CD4-positive, alpha-beta T cell treated with Interleukin-10 for 1 hour (primary cell): ENCODE results near the gene ZNF777.
"Not testable (repeated sequence)": the region's sequence is repeated elsewhere in the genome, so short reads cannot be mapped to it uniquely, and the experiment has no call there.

Experiments used
- DNase-seq: peaks from one replicate; pipeline ENCODE4 v3.0.0-alpha.2; 2020

The ZNF777 gene

DNA sequence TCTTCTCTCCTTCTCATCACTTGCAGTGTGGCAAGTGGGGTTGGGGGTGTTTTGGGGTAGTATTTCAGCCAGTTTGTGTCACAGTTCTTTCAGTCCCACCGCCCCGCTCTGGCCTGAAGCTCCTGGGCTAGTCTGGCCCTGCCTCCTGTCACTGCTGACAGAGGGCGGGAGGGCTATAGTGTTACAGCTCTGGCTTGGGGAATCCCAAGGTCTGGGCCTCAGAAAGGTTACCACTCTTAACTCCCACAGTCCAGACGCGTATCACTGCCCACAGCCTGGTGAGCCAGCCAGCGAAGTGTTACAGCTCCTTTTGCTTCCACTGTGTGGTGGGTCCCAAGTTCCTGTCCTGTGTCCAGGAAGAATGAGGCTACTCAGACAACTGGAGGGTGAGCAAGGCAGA lies 56.0 kb downstream of the ZNF777 start:
- no peak for DNase-seq

DNA sequence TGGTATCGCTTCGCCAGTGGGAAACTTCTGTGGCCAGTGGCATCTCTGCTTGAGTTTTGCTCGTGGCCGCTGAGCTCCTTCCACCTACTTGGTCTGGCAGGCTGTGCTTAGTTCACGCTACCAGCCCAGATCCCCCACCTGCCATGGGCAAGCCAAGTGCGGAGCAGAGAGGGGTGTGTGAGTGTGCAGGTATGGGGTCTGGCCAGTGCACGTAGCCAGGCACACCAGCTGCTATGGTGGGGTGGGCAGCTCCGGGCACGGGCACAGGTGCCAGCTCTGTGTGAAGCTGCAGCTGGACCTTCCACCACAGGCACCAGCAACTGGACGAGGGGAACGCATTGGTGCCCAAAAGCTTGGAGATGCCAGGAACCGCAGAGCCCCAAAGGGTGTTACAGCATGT lies 56.5 kb downstream of the ZNF777 start:
- no peak for DNase-seq

DNA sequence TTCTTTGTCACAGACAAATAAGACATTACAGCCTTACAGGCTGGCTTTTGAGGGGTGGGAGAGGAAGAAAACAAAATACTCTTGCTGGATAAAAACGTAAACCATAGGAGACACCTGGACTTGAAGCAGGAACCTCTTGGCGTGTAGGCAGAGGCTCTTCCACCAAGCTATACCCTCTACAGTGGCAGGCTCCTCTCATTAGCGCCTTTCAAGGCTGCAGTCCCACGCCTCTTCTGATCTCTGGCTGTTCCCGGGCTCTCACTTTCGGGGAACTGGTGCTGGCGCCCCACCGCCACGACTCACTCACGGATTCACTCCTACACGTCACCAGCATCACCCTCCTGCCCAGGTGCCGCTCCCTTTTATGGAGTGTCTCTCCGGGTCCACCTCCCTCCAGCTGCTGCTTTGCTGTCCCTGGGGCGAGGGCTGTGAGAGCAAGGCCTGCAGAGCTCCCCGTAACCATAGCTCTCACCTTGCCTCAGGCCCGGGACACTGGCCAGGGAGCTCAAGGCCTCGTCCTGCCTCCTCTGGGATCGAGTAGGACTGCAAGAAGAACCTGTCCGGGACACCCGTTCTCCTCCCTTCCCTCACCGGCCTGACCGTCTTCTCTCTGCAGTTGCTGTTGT lies 62.6 kb downstream of the ZNF777 start:
- DNase-seq, result no peak

DNA sequence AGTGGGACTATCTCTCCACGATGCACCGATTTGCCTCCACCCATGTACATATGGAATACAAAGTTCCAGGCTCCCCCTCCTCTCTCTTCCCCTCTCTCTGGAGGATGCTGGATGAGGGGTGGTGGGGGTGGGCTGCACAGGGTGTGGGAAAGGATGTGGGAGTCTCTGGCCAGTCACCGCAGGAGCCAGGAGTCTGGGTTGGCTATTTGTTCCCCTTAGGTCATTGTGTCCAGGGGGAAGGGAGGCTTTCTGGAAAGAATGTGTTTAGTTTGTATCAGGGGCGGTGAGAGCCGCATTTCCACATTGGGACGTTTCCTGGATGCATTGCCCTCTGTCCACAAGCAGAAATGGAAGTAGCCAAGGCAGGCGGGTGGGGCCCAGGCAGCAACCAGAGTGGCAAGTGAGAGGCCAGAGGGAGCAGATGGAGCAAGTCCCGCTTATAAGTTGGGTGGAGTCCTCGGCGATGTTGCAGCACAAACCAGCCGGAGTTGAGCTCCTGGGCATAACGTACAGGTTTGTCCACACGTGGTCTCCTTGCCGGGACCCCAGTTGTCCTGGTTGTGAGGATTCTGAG lies 63.3 kb downstream of the ZNF777 start:
- DNase-seq, result no peak

DNA sequence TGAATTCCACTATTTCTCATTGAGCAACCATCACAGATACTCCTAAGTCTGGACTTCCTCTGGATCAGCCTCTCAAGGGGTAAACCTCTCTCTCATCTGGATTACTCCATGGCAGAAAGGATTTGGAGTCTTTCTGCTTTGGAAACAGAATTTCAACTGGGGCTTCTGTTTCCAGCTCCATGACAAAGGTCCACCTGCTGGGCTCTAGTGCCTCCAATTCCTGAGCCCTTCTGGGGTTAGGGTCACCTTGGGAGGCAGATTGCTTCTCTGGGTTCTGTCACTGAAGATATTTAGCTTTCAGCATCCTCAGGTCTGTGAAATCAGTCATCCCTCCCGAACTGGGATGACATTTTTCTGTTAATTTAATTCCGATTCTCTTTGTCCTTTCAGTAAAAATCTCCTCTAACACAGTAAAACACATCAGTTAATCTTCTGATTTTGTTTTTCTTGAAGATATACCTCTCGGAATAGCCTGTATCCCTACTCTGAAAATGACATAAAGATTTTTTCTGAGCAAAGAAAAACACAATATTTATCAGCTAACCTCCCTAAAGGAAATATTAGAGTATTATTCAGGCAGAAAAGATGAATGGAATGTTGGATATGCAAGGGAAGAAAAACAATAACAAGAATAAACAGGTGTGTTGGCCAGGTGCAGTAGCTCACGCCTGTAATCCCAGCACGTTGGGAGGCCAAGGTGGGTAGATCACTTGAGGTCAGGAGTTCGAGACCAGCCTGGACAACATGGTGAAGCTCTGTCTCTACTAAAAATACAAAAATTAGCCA lies 72.1 kb downstream of the ZNF777 start:
- not testable (repeated sequence) for DNase-seq

DNA sequence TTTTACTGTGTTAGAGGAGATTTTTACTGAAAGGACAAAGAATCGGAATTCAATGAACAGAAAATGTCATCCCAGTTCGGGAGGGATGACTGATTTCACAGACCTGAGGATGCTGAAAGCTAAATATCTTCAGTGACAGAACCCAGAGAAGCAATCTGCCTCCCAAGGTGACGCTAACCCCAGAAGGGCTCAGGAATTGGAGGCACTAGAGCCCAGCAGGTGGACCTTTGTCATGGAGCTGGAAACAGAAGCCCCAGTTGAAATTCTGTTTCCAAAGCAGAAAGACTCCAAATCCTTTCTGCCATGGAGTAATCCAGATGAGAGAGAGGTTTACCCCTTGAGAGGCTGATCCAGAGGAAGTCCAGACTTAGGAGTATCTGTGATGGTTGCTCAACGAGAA lies 74.3 kb downstream of the ZNF777 start:
- DNase-seq, result not testable (repeated sequence)

DNA sequence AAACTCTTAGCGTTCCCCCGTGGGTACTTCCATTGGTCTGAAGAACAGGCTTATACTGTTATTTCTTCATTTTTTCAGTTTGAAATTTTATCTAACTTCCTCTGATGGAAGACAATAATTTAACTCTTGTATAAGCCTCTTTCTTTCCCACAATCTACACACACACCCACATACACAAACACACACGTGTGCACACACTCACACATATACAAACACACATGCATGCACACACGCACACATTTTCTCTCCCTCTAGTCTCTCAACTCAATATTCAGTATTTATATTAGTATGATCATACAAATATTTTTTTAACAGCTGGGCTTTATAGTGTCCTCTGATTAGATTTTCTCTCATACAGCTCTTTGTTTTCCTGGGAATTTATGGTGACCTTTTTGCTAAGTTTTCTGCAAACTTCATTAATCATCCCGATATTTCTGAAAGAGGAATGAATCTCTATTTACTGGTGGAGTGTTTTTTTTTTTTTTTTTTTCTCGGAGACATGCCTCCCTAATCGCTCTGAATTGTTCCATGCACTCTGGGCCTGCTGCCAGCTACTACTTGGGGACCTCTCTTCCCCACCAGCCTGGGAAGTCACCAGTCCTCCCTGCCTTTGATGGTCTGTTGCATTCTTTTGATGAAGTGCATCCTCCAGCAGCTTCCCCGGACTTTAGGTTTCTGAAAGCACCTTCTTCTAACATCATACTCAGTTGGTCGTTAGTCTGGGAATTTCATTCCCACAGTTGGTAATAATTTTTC lies 75.5 kb downstream of the ZNF777 start:
- DNase-seq, result no peak
